ENCODE measurements around the gene AGAP2. TPM values are rescaled to one million over a fixed set of nuclear protein-coding genes. Genes with fewer than 3 reads are reported as not detected.
A peak's percentile ranks its signal among the peaks of the same experiment; 100 is the strongest.

The AGAP2 gene
- total and polyA plus RNA-seq, 2 of the 13 experiments (the other 11 are each of a cell fraction or from before 2014, with no cell fraction given): 0.38 to 0.45 TPM

GRCh38 chr12:57771873-57772428 lies 33.4 kb upstream of the AGAP2 start, which contains the start of gene METTL1 (continued):
- TF ChIP-seq KDM2A (CRISPR knock-in tag; IDR thresholded peaks at IDR 0.05; ENCODE audit: borderline replicate concordance, low read depth) (peak; percentile 78; the same call in 1 of the 2 replicates), KLF9 (CRISPR knock-in tag; IDR thresholded peaks at IDR 0.05; ENCODE audit: low read depth) (no peak; the same call in none of the 2 replicates), ZNF468 (CRISPR knock-in tag; IDR thresholded peaks at IDR 0.05) (no peak), SRSF1 (optimal IDR thresholded peaks at IDR 0.05; ENCODE audit: low read depth, low read length) (peak; percentile 85), HDAC2 (CRISPR knock-in tag; IDR thresholded peaks at IDR 0.05) (peak; percentile 76; the same call in 1 of the 2 replicates), ZNF678 (CRISPR knock-in tag; IDR thresholded peaks at IDR 0.05) (peak; percentile 88), PAWR (CRISPR knock-in tag; IDR thresholded peaks at IDR 0.05; ENCODE audit: borderline replicate concordance) (0 out of 2 replicates have a peak, but pooled peaks have one; percentile 31), BATF2 (CRISPR knock-in tag; IDR thresholded peaks at IDR 0.05) (0 out of 2 replicates have a peak, but pooled peaks have one; percentile 73), ZNF33A (CRISPR knock-in tag; IDR thresholded peaks at IDR 0.05; ENCODE audit: borderline replicate concordance) (no peak), ZNF224 (CRISPR knock-in tag; IDR thresholded peaks at IDR 0.05) (peak; percentile 83; the same call in 1 of the 2 replicates), ZBTB7A (CRISPR knock-in tag; IDR thresholded peaks at IDR 0.05) (0 out of 2 replicates have a peak, but pooled peaks have one; percentile 60), NFYB (CRISPR knock-in tag; IDR thresholded peaks at IDR 0.05) (peak; percentile 47), MTA3 (CRISPR knock-in tag; IDR thresholded peaks at IDR 0.05) (no peak)
- TF ChIP-seq, protein P1, sequence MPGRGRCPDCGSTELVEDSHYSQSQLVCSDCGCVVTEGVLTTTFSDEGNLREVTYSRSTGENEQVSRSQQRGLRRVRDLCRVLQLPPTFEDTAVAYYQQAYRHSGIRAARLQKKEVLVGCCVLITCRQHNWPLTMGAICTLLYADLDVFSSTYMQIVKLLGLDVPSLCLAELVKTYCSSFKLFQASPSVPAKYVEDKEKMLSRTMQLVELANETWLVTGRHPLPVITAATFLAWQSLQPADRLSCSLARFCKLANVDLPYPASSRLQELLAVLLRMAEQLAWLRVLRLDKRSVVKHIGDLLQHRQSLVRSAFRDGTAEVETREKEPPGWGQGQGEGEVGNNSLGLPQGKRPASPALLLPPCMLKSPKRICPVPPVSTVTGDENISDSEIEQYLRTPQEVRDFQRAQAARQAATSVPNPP (CRISPR knock-in tag; IDR thresholded peaks at IDR 0.05): no peak; the same call in none of the 2 replicates
- TF ChIP-seq, protein P2, sequence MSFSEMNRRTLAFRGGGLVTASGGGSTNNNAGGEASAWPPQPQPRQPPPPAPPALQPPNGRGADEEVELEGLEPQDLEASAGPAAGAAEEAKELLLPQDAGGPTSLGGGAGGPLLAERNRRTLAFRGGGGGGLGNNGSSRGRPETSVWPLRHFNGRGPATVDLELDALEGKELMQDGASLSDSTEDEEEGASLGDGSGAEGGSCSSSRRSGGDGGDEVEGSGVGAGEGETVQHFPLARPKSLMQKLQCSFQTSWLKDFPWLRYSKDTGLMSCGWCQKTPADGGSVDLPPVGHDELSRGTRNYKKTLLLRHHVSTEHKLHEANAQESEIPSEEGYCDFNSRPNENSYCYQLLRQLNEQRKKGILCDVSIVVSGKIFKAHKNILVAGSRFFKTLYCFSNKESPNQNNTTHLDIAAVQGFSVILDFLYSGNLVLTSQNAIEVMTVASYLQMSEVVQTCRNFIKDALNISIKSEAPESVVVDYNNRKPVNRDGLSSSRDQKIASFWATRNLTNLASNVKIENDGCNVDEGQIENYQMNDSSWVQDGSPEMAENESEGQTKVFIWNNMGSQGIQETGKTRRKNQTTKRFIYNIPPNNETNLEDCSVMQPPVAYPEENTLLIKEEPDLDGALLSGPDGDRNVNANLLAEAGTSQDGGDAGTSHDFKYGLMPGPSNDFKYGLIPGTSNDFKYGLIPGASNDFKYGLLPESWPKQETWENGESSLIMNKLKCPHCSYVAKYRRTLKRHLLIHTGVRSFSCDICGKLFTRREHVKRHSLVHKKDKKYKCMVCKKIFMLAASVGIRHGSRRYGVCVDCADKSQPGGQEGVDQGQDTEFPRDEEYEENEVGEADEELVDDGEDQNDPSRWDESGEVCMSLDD (CRISPR knock-in tag; IDR thresholded peaks at IDR 0.05; ENCODE audit: borderline replicate concordance): no peak
- TF ChIP-seq, protein P3, sequence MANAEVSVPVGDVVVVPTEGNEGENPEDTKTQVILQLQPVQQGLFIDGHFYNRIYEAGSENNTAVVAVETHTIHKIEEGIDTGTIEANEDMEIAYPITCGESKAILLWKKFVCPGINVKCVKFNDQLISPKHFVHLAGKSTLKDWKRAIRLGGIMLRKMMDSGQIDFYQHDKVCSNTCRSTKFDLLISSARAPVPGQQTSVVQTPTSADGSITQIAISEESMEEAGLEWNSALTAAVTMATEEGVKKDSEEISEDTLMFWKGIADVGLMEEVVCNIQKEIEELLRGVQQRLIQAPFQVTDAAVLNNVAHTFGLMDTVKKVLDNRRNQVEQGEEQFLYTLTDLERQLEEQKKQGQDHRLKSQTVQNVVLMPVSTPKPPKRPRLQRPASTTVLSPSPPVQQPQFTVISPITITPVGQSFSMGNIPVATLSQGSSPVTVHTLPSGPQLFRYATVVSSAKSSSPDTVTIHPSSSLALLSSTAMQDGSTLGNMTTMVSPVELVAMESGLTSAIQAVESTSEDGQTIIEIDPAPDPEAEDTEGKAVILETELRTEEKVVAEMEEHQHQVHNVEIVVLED (CRISPR knock-in tag; IDR thresholded peaks at IDR 0.05; ENCODE audit: borderline replicate concordance): peak; percentile 85
- TF ChIP-seq, protein P4, sequence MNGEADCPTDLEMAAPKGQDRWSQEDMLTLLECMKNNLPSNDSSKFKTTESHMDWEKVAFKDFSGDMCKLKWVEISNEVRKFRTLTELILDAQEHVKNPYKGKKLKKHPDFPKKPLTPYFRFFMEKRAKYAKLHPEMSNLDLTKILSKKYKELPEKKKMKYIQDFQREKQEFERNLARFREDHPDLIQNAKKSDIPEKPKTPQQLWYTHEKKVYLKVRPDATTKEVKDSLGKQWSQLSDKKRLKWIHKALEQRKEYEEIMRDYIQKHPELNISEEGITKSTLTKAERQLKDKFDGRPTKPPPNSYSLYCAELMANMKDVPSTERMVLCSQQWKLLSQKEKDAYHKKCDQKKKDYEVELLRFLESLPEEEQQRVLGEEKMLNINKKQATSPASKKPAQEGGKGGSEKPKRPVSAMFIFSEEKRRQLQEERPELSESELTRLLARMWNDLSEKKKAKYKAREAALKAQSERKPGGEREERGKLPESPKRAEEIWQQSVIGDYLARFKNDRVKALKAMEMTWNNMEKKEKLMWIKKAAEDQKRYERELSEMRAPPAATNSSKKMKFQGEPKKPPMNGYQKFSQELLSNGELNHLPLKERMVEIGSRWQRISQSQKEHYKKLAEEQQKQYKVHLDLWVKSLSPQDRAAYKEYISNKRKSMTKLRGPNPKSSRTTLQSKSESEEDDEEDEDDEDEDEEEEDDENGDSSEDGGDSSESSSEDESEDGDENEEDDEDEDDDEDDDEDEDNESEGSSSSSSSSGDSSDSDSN (CRISPR knock-in tag; IDR thresholded peaks at IDR 0.05): no peak; the same call in 1 of the 2 replicates
